Neuronal stem cell (in vitro differentiated cells): Measurements from ENCODE around the gene PAX7.
A peak's percentile ranks its signal among the peaks of the same experiment; 100 is the strongest.

ENCODE experiments used
- DNase-seq: peaks from one replicate; pipeline ENCODE4 v3.0.0-alpha.2; 2013; ENCODE audit warnings: low spot score
- H2AFZ ChIP-seq: one replicate; pipeline ENCODE4 v1.6.1; 2013; ENCODE audit warnings: mild to moderate bottlenecking, low read length, inconsistent platforms
- H2AK5ac ChIP-seq: 2 replicates; pipeline ENCODE4 v1.6.1; 2013; ENCODE audit warnings: low read depth, mild to moderate bottlenecking, inconsistent platforms, low read length, moderate library complexity, mixed read lengths
- H2BK120ac ChIP-seq: 2 replicates; pipeline ENCODE4 v1.6.1; 2013; ENCODE audit warnings: low read depth, mild to moderate bottlenecking, inconsistent platforms, low read length, moderate library complexity, mixed read lengths
- H2BK12ac ChIP-seq: one replicate; pipeline ENCODE4 v1.6.1; 2013; ENCODE audit warnings: low read length, inconsistent platforms
- H2BK15ac ChIP-seq: 2 replicates; pipeline ENCODE4 v1.6.1; 2013; ENCODE audit warnings: mild to moderate bottlenecking, low read length, inconsistent platforms, mixed read lengths
- H2BK5ac ChIP-seq: one replicate; pipeline ENCODE4 v1.6.1; 2013; ENCODE audit warnings: inconsistent platforms, mild to moderate bottlenecking, low read length, moderate library complexity
- H3K14ac ChIP-seq: one replicate; pipeline ENCODE4 v1.6.1; 2013; ENCODE audit warnings: low read length, inconsistent platforms
- H3K18ac ChIP-seq: 2 replicates; pipeline ENCODE4 v1.6.1; 2013; ENCODE audit warnings: low read length, inconsistent platforms
- H3K23ac ChIP-seq: 2 replicates; pipeline ENCODE4 v1.6.1; 2013; ENCODE audit warnings: low read depth, mild to moderate bottlenecking, mixed read lengths, low read length, inconsistent platforms; ENCODE audit not compliant: poor library complexity
- H3K27ac ChIP-seq: replicated peaks from 3 replicates; pipeline ENCODE4 v1.5.1; 2013; ENCODE audit warnings: low read length, inconsistent platforms
- H3K27me3 ChIP-seq, 3 experiments: 2 replicates each; pipeline ENCODE4 v1.6.1; 2013; ENCODE audit warnings: low read length in 3 of 3, mild to moderate bottlenecking in 2 of 3, inconsistent platforms in 1 of 3, low read depth in 1 of 3, mixed read lengths in 1 of 3, moderate library complexity in 1 of 3; ENCODE audit not compliant: control insufficient read depth in 3 of 3, insufficient read depth in 3 of 3
- H3K36me3 ChIP-seq, 2 donors: replicated peaks in 1 of 2; 2 replicates each; pipeline ENCODE4 v1.6.1; 2013; ENCODE audit warnings: low read length in 2 of 2; ENCODE audit not compliant: control insufficient read depth in 2 of 2, insufficient read depth in 2 of 2
- H3K4ac ChIP-seq: 2 replicates; pipeline ENCODE4 v1.6.1; 2013; ENCODE audit warnings: inconsistent platforms, mild to moderate bottlenecking, low read length, moderate library complexity
- H3K4me1 ChIP-seq, 2 donors: 1 replicate in 1 of 2; 2 replicates in 1 of 2; pipeline ENCODE4 v1.6.1; 2013; ENCODE audit warnings: low read length in 2 of 2, low read depth in 1 of 2; ENCODE audit not compliant: control insufficient read depth in 2 of 2, insufficient read depth in 1 of 2
- H3K4me2 ChIP-seq: one replicate; pipeline ENCODE4 v1.6.1; 2013; ENCODE audit warnings: mild to moderate bottlenecking, low read length, inconsistent platforms; ENCODE audit not compliant: insufficient read depth, poor library complexity, severe bottlenecking
- H3K4me3 ChIP-seq, 2 donors: 2 replicates each; pipeline ENCODE4 v1.5.1; 2013; ENCODE audit warnings: low read length in 2 of 2, mild to moderate bottlenecking in 2 of 2, inconsistent platforms in 1 of 2, moderate library complexity in 1 of 2
- H3K79me1 ChIP-seq: one replicate; pipeline ENCODE4 v1.6.1; 2013; ENCODE audit warnings: low read depth, mild to moderate bottlenecking, inconsistent platforms, low read length, moderate library complexity
- H3K9ac ChIP-seq: one replicate; pipeline ENCODE4 v1.6.1; 2013; ENCODE audit warnings: mild to moderate bottlenecking, low read depth, low read length, inconsistent platforms; ENCODE audit not compliant: poor library complexity
- H3K9me3 ChIP-seq, 2 donors: replicated peaks in 1 of 2; 2 replicates each; pipeline versions ENCODE3 to v1.6.1; 2013; ENCODE audit warnings: low read length in 2 of 2, mild to moderate bottlenecking in 2 of 2, inconsistent platforms in 1 of 2, low read depth in 1 of 2, mixed read lengths in 1 of 2, moderate library complexity in 1 of 2; ENCODE audit not compliant: control insufficient read depth in 2 of 2, insufficient read depth in 1 of 2
- H4K8ac ChIP-seq: one replicate; pipeline ENCODE4 v1.6.1; 2013; ENCODE audit warnings: low read depth, mild to moderate bottlenecking, inconsistent platforms, low read length, moderate library complexity
- H4K91ac ChIP-seq: one replicate; pipeline ENCODE4 v1.6.1; 2013; ENCODE audit warnings: low read length, low read depth, mild to moderate bottlenecking, inconsistent platforms; ENCODE audit not compliant: poor library complexity
- WGBS, 2 donors: extraction: QIAGEN DNeasy Blood & Tissue Kit; methylation state at CpG; one replicate each; pipeline ENCODE4 v1.1.7; 2013; ENCODE audit warnings: missing lambda C conversion rate in 2 of 2, mixed read lengths in 1 of 2; ENCODE audit not compliant: insufficient read length in 2 of 2, insufficient replicate concordance in 1 of 2; ENCODE audit errors: extremely low coverage in 2 of 2; 5-methylcytosine and 5-hydroxymethylcytosine counted together

PAX7 gene

DNA sequence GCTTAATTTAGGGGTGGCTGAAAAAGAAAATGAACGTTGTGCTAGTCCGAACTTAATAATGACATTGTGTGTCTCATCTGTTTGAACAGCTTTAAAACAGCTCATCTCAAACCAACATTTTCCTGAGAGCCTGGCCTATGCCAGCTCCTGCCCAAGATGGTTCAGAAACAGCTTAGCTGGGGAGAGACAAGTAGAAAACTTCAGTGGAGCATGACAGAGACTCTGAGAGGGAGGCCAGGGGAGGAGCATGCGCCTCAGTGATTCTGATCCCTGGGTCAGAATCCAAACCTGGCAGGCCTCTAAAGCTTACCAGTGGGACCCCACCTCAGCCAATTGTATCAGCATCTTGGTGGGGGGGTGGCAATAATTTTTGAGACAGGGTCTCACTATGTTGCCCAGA, 129.5 kb downstream of the PAX7 start:
- no peak overlapping the region for H3K4me3 ChIP-seq

DNA sequence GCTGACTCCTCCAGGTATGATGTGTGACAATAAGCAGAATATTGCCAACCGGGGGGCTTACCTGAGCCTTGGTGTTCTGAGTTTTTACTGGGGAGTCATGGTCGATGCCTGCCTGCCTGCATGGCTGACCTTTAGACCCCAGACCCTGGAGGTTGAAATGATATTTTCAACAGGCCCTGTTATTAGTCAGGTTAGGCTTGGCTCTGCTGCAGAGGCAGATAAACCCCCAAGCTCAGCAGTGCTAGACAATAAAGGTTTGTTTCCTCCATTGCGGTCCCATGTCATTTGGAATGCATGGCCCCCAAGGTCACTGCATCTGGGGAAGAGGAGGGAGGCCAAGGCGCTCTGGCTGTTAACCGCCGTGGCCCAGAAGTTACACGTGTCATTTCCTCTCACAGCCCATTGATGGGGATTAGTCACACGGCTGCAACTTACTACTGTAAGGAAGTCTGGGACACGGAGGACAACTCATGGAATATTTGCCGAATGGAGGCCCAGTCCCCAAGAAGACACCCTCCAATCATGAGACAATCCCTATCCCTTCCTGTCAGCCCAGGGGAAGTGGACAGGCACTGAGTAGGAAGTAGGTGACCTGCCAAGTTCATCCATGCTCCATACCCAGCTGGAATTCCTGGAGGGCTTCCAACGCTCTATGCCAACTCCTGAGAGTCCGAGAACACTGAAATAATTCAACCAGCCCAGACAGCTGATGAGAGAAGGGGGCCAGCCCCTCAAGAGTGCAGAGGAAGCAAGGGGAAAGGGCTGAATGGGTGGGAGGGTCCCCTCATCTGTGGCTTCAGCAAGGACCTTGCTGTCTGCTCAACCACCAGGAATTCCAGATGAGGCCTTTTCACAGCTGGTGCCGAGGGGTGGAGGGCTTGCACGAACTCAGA, 131.5 kb downstream of the PAX7 start:
- Histone ChIP-seq H3K18ac (no peak overlapping the region), H2BK12ac (no peak overlapping the region), H4K8ac (no peak overlapping the region), H3K9ac (no peak overlapping the region), H2AK5ac (no peak overlapping the region), H3K23ac (no peak overlapping the region), H2AFZ (no peak overlapping the region), H3K27ac (no peak overlapping the region), H3K4ac (no peak overlapping the region), H2BK120ac (no peak overlapping the region), H3K4me2 (no peak overlapping the region), H3K79me1 (no peaks in the 10 kb centered on the region), H3K14ac (no peak overlapping the region), H3K4me3 (no peak overlapping the region), H4K91ac (no peak overlapping the region), H3K4me1 (no peaks in the 10 kb centered on the region), H3K36me3 (no peaks in the 10 kb centered on the region), H2BK15ac (no peak overlapping the region), H3K27me3 (peaks cover 0 to 8% (median 0%) of the 10 kb centered on the region in 3 experiments), H2BK5ac (no peak overlapping the region), H3K9me3 (no peaks in the 10 kb centered on the region)
- WGBS, 2 donors, result no CpG with 5 or more reads among the region's 14 CpGs
- no peak for DNase-seq

More for the DNA sequence above, 129.5 kb downstream of the PAX7 start:
- no peak overlapping the region for H3K4me2 ChIP-seq
- H4K8ac ChIP-seq, result no peak overlapping the region
- H2BK120ac ChIP-seq, result no peak overlapping the region
- no peak overlapping the region for H3K4ac ChIP-seq
- no peak overlapping the region for H3K23ac ChIP-seq
- no peaks in the 10 kb centered on the region for H3K4me1 ChIP-seq
- no peak for DNase-seq
- H2BK15ac ChIP-seq, result no peak overlapping the region
- no peak overlapping the region for H3K18ac ChIP-seq
- no peak overlapping the region for H2BK5ac ChIP-seq
- H3K27ac ChIP-seq, result no peak overlapping the region
- H3K27me3 ChIP-seq, result peaks cover 0 to 3% (median 0%) of the 10 kb centered on the region in 3 experiments
- H3K79me1 ChIP-seq, result no peaks in the 10 kb centered on the region
- H3K9me3 ChIP-seq, result no peaks in the 10 kb centered on the region
- no peak overlapping the region for H2BK12ac ChIP-seq
- H3K9ac ChIP-seq, result no peak overlapping the region
- H4K91ac ChIP-seq, result no peak overlapping the region
- no peaks in the 10 kb centered on the region for H3K36me3 ChIP-seq
- no peak overlapping the region for H3K14ac ChIP-seq
- H2AK5ac ChIP-seq, result no peak overlapping the region
- no CpG with 5 or more reads among the region's 3 CpGs for WGBS, 2 donors
- no peak overlapping the region for H2AFZ ChIP-seq

DNA sequence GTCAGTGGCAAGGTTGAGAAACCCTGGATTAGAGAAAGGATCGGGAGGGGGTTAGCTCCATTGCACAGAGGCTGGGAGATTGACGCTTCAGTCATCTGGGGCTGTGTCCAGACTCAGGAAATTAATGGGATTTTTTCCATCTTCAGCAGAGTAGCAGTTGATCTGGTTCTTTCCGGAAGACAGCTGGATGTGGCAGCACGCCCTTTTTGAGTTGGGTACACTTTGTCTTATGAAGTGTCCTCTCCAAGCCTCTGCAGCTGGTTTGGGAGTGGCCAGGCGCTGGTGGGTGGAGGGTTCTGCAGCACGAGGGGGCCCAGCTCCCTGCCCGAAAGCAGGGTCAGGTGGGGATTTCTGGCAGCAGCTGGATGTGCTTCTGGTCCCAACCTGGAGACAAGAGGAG, 133.7 kb downstream of the PAX7 start:
- H3K23ac ChIP-seq, result no peak overlapping the region
- no peak overlapping the region for H2BK5ac ChIP-seq
- no peak overlapping the region for H3K4me3 ChIP-seq
- H2BK15ac ChIP-seq, result no peak overlapping the region
- H4K8ac ChIP-seq, result no peak overlapping the region
- H2AK5ac ChIP-seq, result no peak overlapping the region
- no peak for DNase-seq
- no peak overlapping the region for H4K91ac ChIP-seq
- no peak overlapping the region for H3K4ac ChIP-seq
- no peak overlapping the region for H3K27ac ChIP-seq
- no peaks in the 10 kb centered on the region for H3K36me3 ChIP-seq
- no peak overlapping the region for H3K18ac ChIP-seq
- H3K14ac ChIP-seq, result no peak overlapping the region
- H2BK12ac ChIP-seq, result no peak overlapping the region
- H3K4me2 ChIP-seq, result no peak overlapping the region
- no peaks in the 10 kb centered on the region for H3K9me3 ChIP-seq
- peak overlapping the region; percentile 6 for H2BK120ac ChIP-seq
- H2AFZ ChIP-seq, result no peak overlapping the region
- no peak overlapping the region for H3K9ac ChIP-seq
- H3K27me3 ChIP-seq, result peaks cover 0 to 13% (median 0%) of the 10 kb centered on the region in 3 experiments
- WGBS, 2 donors, result no CpG with 5 or more reads among the region's 7 CpGs
- H3K79me1 ChIP-seq, result no peaks in the 10 kb centered on the region
- H3K4me1 ChIP-seq, result no peaks in the 10 kb centered on the region

DNA sequence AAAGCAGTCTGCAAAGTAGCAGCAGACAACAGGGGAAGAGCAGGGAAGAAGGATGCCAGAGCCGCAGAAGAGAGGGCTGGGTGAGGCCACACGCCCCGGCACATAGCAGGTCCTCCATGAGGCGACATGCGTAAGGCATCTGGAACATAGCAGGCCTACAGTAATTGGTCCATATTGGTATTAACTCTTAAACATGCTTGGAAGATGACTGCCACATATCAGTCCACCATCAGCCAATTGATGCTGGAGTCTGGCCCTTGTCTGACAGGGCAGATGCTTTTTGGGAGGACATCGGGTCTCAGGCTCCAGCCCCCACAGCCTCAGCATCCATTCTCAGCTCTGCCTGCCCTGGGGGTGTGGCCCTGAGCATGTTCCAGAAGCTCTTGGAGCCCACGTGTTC, 135.1 kb downstream of the PAX7 start:
- no peak overlapping the region for H3K14ac ChIP-seq
- no peak overlapping the region for H3K27ac ChIP-seq
- no peaks in the 10 kb centered on the region for H3K79me1 ChIP-seq
- no CpG with 5 or more reads among the region's 7 CpGs for WGBS, 2 donors
- no peak overlapping the region for H2BK12ac ChIP-seq
- no peak overlapping the region for H4K91ac ChIP-seq
- H3K4me1 ChIP-seq, result no peaks in the 10 kb centered on the region
- no peak overlapping the region for H2AK5ac ChIP-seq
- no peak overlapping the region for H2BK120ac ChIP-seq
- no peak overlapping the region for H3K4me2 ChIP-seq
- no peak overlapping the region for H3K4me3 ChIP-seq
- DNase-seq, result no peak
- no peak overlapping the region for H3K4ac ChIP-seq
- H2BK15ac ChIP-seq, result no peak overlapping the region
- H3K27me3 ChIP-seq, result peaks cover 0 to 16% (median 0%) of the 10 kb centered on the region in 3 experiments
- no peak overlapping the region for H3K23ac ChIP-seq
- H3K36me3 ChIP-seq, result no peaks in the 10 kb centered on the region
- H3K9ac ChIP-seq, result no peak overlapping the region
- H2AFZ ChIP-seq, result no peak overlapping the region
- no peak overlapping the region for H2BK5ac ChIP-seq
- no peak overlapping the region for H3K18ac ChIP-seq
- H4K8ac ChIP-seq, result no peak overlapping the region
- no peaks in the 10 kb centered on the region for H3K9me3 ChIP-seq
